Hematopoietic multipotent progenitor cell (in vitro differentiated cells): ENCODE results near the gene BPIFB4. TPM values are rescaled to one million over a fixed set of nuclear protein-coding genes. Genes with fewer than 3 reads are reported as not detected.

Experiments
- DNase-seq, 3 donors: peaks; one replicate each; pipeline ENCODE4 v3.0.0-alpha.2; 2011 to 2015; ENCODE audit warnings: low read depth in 2 of 3, low spot score in 2 of 3
- total RNA-seq: library from RNA; depleted of rRNA; stranded (reverse); fragments of >200 nt; gene quantifications from one replicate; pipeline ENCODE4 v1.2.3, GENCODE V29; 2012

The BPIFB4 gene
- total RNA-seq, 1 donor: not detected

GRCh38 chr20:33154252-33154651 is 74.8 kb downstream of the BPIFB4 start:
- DNase-seq: no peak

GRCh38 chr20:33158637-33159385 is 79.4 kb downstream of the BPIFB4 start:
- no peak for DNase-seq

GRCh38 chr20:33159713-33160112 is 80.3 kb downstream of the BPIFB4 start:
- no peak for DNase-seq

GRCh38 chr20:33160681-33161080 is 81.2 kb downstream of the BPIFB4 start:
- no peak for DNase-seq

Other genes starting within 250 kb of the BPIFB4 start
- gene EFCAB8, start 220.7 kb upstream of the BPIFB4 start, total RNA-seq: under 0.01 TPM
- gene SUN5, start 75.2 kb upstream of the BPIFB4 start, total RNA-seq: not detected
- gene BPIFB2, start 71.9 kb upstream of the BPIFB4 start, total RNA-seq: not detected
- not detected for gene BPIFB6, start 48.0 kb upstream of the BPIFB4 start, total RNA-seq
- not detected for gene BPIFB3, start 25.7 kb upstream of the BPIFB4 start, total RNA-seq
- gene BPIFA2, start 88.5 kb downstream of the BPIFB4 start, total RNA-seq: not detected
- gene BPIFA3, start 137.7 kb downstream of the BPIFB4 start, total RNA-seq: not detected
- gene BPIFA1, start 156.4 kb downstream of the BPIFB4 start, total RNA-seq: not detected
- not detected for gene BPIFB1, start 203.6 kb downstream of the BPIFB4 start, total RNA-seq